T-helper 2 cell treated with Interferon-gamma antibody and Interleukin-4, amounts not matched to agents 5 μg/mL and 100 μg/mL, for 36 hours (primary cell): Measurements from ENCODE around the gene KIAA1549.
"Not testable (repeated sequence)": the region's sequence is repeated elsewhere in the genome, so short reads cannot be mapped to it uniquely, and the experiment has no call there.

Experiments
- DNase-seq: peaks from one replicate; pipeline ENCODE4 v3.0.0; 2021; ENCODE audit warnings: low spot score
- H3K27ac Mint-ChIP-seq: one replicate; pipeline ENCODE4 v1.8.0; 2021; ENCODE audit warnings: mild to moderate bottlenecking, mixed read lengths
- H3K27me3 Mint-ChIP-seq: one replicate; pipeline ENCODE4 v1.8.0; 2021; ENCODE audit warnings: low read depth, mixed read lengths
- H3K36me3 Mint-ChIP-seq: one replicate; pipeline ENCODE4 v1.8.0; 2021; ENCODE audit warnings: low read depth, mixed read lengths
- H3K4me1 Mint-ChIP-seq: one replicate; pipeline ENCODE4 v1.8.0; 2021; ENCODE audit warnings: low read depth, mixed read lengths
- H3K4me3 Mint-ChIP-seq: one replicate; pipeline ENCODE4 v1.8.0; 2022; ENCODE audit warnings: mild to moderate bottlenecking, moderate library complexity, mixed read lengths
- H3K9me3 Mint-ChIP-seq: one replicate; pipeline ENCODE4 v1.8.0; 2021; ENCODE audit warnings: mixed read lengths

The KIAA1549 gene

GRCh38 chr7:138944592-138944991 is 36.6 kb downstream of the KIAA1549 start:
- H3K27ac Mint-ChIP-seq = no peak overlapping the region
- no peaks in the 10 kb centered on the region for H3K9me3 Mint-ChIP-seq
- no peak overlapping the region for H3K4me3 Mint-ChIP-seq
- H3K36me3 Mint-ChIP-seq = no peaks in the 10 kb centered on the region
- DNase-seq = no peak
- no peaks in the 10 kb centered on the region for H3K4me1 Mint-ChIP-seq
- peaks cover 18% of the 10 kb centered on the region for H3K27me3 Mint-ChIP-seq

- Mint-ChIP-seq H3K27ac (no peak overlapping the region), H3K9me3 (no peaks in the 10 kb centered on the region), H3K4me1 (no peaks in the 10 kb centered on the region), H3K4me3 (no peak overlapping the region), H3K36me3 (no peaks in the 10 kb centered on the region), H3K27me3 (peaks cover 23% of the 10 kb centered on the region)
- DNase-seq = no peak
These were observed 38.1 kb downstream of the KIAA1549 start for GRCh38 chr7:138943061-138943460.

GRCh38 chr7:138941545-138941944 is 39.6 kb downstream of the KIAA1549 start:
- no peaks in the 10 kb centered on the region for H3K9me3 Mint-ChIP-seq
- H3K27me3 Mint-ChIP-seq = peaks cover 25% of the 10 kb centered on the region
- H3K27ac Mint-ChIP-seq = no peak overlapping the region
- H3K4me1 Mint-ChIP-seq = no peaks in the 10 kb centered on the region
- no peaks in the 10 kb centered on the region for H3K36me3 Mint-ChIP-seq
- no peak overlapping the region for H3K4me3 Mint-ChIP-seq
- DNase-seq = no peak

GRCh38 chr7:138940602-138941001 is 40.6 kb downstream of the KIAA1549 start:
- H3K36me3 Mint-ChIP-seq, H3K27ac Mint-ChIP-seq, DNase-seq, H3K9me3 Mint-ChIP-seq, H3K4me1 Mint-ChIP-seq, H3K4me3 Mint-ChIP-seq: not testable (repeated sequence)
- peaks cover 20% of the 10 kb centered on the region for H3K27me3 Mint-ChIP-seq

GRCh38 chr7:138937484-138937883 is 43.7 kb downstream of the KIAA1549 start:
- no peak for DNase-seq
- no peaks in the 10 kb centered on the region for H3K4me1 Mint-ChIP-seq
- no peaks in the 10 kb centered on the region for H3K36me3 Mint-ChIP-seq

DNA sequence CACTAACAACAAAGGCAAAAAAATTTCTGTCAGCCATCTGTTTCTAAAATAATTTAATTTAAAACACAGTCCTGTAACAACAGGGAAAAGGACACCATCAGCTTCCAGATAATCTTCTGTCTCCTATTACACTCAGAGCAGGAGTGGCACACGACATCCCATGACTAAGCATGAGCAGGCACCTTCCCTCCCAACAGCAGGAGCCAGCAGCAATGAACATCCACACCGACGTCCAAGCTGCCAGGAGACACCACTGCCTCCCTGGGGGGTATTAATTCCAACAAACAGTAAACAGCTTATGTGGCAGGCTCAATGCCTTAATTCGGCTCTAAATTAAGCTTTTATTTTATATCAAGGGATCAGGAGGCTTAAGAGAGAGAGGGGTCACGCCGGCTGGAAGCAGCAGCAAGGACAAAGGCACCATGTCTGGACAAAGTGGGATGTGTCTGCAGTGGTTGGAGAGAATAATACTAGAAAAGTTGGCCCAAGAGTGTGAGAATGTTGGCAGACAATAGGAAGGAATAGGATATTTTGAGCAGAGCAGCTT is 45.7 kb downstream of the KIAA1549 start:
- Mint-ChIP-seq H3K4me1 (no peaks in the 10 kb centered on the region), H3K9me3 (no peaks in the 10 kb centered on the region), H3K27me3 (peaks cover 22% of the 10 kb centered on the region), H3K27ac (no peak overlapping the region), H3K4me3 (no peak overlapping the region), H3K36me3 (no peaks in the 10 kb centered on the region)
- DNase-seq = no peak

More at GRCh38 chr7:138937484-138937883, 43.7 kb downstream of the KIAA1549 start:
- Mint-ChIP-seq H3K4me3 (no peak overlapping the region), H3K27me3 (peaks cover 30% of the 10 kb centered on the region), H3K27ac (no peak overlapping the region), H3K9me3 (no peaks in the 10 kb centered on the region)

DNA sequence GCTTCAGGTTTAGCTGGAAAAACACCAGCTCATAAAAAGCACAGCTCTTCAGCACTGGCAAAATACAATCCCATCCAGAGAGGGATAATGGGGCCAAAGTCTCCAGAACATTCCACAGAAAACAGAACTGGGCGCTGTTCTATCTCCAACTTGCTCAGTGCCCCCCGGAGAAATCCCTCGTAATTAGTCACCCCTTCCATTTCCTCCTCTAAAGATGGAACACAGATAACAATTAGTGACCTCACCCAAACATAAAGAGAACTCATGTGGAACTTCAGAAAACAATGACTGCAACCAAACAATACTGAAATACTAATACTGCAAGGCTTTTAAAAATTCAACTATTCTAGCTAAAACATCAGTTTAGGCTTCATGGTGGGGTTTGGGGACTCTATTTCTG is 46.3 kb downstream of the KIAA1549 start:
- Mint-ChIP-seq H3K27ac (no peak overlapping the region), H3K4me3 (no peak overlapping the region), H3K36me3 (no peaks in the 10 kb centered on the region), H3K9me3 (no peaks in the 10 kb centered on the region), H3K4me1 (no peaks in the 10 kb centered on the region), H3K27me3 (peaks cover 22% of the 10 kb centered on the region)
- no peak for DNase-seq

DNA sequence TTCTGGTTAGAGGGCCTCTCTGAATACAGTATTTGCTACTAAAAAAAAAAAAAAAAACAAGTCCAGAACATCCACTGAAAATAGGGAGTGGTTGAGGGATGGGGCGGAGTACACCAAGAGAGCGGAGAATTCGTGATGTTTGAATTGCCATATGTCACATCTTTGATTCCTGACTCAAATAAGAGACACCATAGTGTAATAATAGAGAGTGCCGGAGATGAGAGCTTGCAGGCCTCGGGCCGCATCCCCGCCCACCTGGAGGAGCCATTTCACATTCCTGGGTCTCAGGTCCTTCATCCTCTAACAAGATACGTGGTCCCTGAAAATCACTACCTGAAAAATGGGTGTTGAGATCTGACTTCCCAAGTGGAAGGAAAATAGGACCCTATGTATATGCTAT is 46.8 kb downstream of the KIAA1549 start:
- Mint-ChIP-seq H3K4me3 (no peak overlapping the region), H3K9me3 (no peaks in the 10 kb centered on the region), H3K27ac (no peak overlapping the region), H3K4me1 (no peaks in the 10 kb centered on the region), H3K27me3 (peaks cover 20% of the 10 kb centered on the region), H3K36me3 (no peaks in the 10 kb centered on the region)
- no peak for DNase-seq

GRCh38 chr7:138932870-138933269 is 48.3 kb downstream of the KIAA1549 start:
- no peaks in the 10 kb centered on the region for H3K9me3 Mint-ChIP-seq
- H3K27me3 Mint-ChIP-seq = peaks cover 17% of the 10 kb centered on the region
- no peak for DNase-seq
- H3K4me3 Mint-ChIP-seq = no peak overlapping the region
- H3K36me3 Mint-ChIP-seq = no peaks in the 10 kb centered on the region
- H3K27ac Mint-ChIP-seq = no peak overlapping the region
- no peaks in the 10 kb centered on the region for H3K4me1 Mint-ChIP-seq

DNA sequence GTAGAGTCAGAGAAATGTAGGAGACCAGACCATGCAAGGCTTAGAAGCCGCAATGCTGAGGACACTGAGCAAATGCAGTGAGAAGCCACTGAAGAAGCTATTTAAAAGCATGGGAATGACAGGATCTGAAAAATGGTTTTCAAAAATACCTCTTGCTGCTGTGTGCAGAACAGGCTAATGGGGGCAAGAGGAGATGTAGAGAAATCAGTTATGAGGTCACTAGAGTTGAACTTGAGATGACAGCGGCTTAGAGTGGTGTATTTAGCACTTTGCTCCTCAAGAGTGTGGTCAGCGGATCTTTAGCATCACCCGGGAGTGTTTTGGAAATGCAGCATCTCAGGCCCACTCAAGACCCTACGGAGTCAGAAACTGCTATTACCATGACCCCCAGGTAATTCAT is 48.8 kb downstream of the KIAA1549 start:
- no peak for DNase-seq
- no peak overlapping the region for H3K4me3 Mint-ChIP-seq
- H3K36me3 Mint-ChIP-seq = no peaks in the 10 kb centered on the region
- H3K27me3 Mint-ChIP-seq = peaks cover 16% of the 10 kb centered on the region
- no peak overlapping the region for H3K27ac Mint-ChIP-seq
- no peaks in the 10 kb centered on the region for H3K9me3 Mint-ChIP-seq
- no peaks in the 10 kb centered on the region for H3K4me1 Mint-ChIP-seq

DNA sequence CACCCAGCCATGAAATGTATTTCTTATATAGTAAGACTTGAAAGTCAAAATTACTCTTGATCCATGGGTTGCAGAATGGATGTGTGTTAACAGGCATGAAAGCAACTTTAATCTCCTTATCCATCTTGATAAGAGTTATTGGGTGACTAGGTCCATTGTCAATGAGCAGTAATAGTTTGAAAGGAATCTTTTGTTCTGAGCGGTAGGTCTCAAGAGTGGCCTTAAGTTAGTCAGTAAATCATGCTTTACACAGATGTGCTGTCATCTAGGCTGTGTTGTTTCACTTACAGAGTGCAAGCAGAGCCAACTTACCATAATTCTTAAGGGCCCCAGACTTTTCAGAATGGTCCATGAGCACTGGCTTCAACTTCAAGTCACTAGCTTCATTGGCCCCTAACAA is 51.2 kb downstream of the KIAA1549 start:
- peaks cover 13% of the 10 kb centered on the region for H3K27me3 Mint-ChIP-seq
- peaks cover 10% of the 10 kb centered on the region for H3K4me1 Mint-ChIP-seq
- DNase-seq = no peak
- H3K27ac Mint-ChIP-seq = no peak overlapping the region
- H3K36me3 Mint-ChIP-seq = no peaks in the 10 kb centered on the region
- no peak overlapping the region for H3K4me3 Mint-ChIP-seq
- H3K9me3 Mint-ChIP-seq = no peaks in the 10 kb centered on the region

DNA sequence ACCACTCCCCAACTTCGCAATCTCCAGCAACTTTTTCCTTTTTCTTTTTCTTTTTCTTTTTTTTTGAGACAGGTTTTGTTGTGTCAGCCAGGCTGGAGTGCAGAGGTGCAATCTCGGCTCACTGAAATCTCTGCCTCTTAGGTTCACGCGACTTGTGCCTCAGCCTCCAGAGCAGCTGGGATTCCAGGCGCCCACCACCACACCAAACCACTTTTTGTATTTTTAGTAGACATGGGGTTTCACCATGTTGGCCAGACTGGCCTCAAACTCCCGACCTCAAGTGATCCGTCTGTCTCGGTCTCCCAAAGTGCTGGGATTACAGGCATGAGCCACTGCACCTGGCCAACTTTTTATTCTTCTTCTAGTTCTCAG is 55.0 kb downstream of the KIAA1549 start:
- no peak overlapping the region for H3K27ac Mint-ChIP-seq
- peaks cover 12% of the 10 kb centered on the region for H3K4me1 Mint-ChIP-seq

DNA sequence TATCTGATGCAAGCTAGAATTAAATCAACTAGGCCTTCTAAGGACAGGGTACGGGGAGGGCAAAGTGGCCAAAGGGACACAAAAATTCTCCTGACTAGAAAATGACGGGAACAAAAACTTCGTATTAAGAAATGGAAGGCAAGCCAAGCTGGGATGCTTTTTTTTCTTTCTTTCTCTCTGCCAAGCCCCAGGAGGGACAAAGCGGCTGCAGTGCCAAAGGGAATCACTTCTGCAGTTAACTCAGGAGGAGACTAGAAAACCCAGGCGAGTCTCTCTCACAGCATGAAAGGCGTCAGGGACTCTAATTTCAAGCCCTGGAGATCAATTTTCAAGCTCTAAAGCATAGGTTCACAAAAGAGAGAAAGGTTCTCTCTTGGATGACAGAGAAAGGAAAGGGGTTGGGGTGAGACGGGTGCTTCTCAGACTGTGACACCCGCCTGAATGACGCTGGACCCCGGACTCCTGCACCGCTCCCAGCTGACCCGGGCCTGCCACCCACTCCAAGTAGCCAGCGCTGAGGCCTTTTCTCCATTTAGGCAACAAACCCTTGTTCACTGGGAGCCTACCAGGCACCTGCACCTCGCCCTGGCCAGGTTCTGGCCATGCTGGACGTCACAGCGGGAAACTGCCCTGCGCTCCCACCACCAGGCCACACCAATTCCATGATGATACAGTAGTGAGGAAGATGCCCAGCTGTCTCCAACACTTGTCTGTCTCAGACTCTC is 56.5 kb downstream of the KIAA1549 start:
- Mint-ChIP-seq H3K4me1 (peaks cover 16% of the 10 kb centered on the region), H3K36me3 (no peaks in the 10 kb centered on the region), H3K27me3 (no peaks in the 10 kb centered on the region), H3K27ac (no peak overlapping the region), H3K9me3 (no peaks in the 10 kb centered on the region), H3K4me3 (no peak overlapping the region)
- DNase-seq = no peak

More for the DNA sequence above, 55.0 kb downstream of the KIAA1549 start:
- DNase-seq = no peak
- Mint-ChIP-seq H3K27me3 (no peaks in the 10 kb centered on the region), H3K4me3 (no peak overlapping the region), H3K36me3 (no peaks in the 10 kb centered on the region), H3K9me3 (no peaks in the 10 kb centered on the region)

GRCh38 chr7:138921277-138921676 is 59.9 kb downstream of the KIAA1549 start:
- no peak for DNase-seq
- Mint-ChIP-seq H3K9me3 (no peaks in the 10 kb centered on the region), H3K27me3 (no peaks in the 10 kb centered on the region), H3K27ac (no peak overlapping the region), H3K36me3 (no peaks in the 10 kb centered on the region), H3K4me3 (no peak overlapping the region), H3K4me1 (peaks cover 12% of the 10 kb centered on the region)

GRCh38 chr7:138919911-138920310 is 61.3 kb downstream of the KIAA1549 start:
- H3K27me3 Mint-ChIP-seq = peaks cover 5% of the 10 kb centered on the region
- DNase-seq = no peak
- no peak overlapping the region for H3K27ac Mint-ChIP-seq

More at GRCh38 chr7:138919911-138920310, 61.3 kb downstream of the KIAA1549 start:
- Mint-ChIP-seq H3K4me3 (no peak overlapping the region), H3K36me3 (no peaks in the 10 kb centered on the region), H3K9me3 (no peaks in the 10 kb centered on the region), H3K4me1 (peaks cover 6% of the 10 kb centered on the region)
